GM18861 (cell line): ENCODE results near the gene RILPL1.
"Not testable (repeated sequence)": the region's sequence is repeated elsewhere in the genome, so short reads cannot be mapped to it uniquely, and the experiment has no call there.

Experiments
- ATAC-seq: cut with Tn5 transposase; IDR thresholded peaks from one replicate; pipeline ENCODE4 v1.9.1; 2021; ENCODE audit not compliant: unreplicated experiment

RILPL1 gene

DNA sequence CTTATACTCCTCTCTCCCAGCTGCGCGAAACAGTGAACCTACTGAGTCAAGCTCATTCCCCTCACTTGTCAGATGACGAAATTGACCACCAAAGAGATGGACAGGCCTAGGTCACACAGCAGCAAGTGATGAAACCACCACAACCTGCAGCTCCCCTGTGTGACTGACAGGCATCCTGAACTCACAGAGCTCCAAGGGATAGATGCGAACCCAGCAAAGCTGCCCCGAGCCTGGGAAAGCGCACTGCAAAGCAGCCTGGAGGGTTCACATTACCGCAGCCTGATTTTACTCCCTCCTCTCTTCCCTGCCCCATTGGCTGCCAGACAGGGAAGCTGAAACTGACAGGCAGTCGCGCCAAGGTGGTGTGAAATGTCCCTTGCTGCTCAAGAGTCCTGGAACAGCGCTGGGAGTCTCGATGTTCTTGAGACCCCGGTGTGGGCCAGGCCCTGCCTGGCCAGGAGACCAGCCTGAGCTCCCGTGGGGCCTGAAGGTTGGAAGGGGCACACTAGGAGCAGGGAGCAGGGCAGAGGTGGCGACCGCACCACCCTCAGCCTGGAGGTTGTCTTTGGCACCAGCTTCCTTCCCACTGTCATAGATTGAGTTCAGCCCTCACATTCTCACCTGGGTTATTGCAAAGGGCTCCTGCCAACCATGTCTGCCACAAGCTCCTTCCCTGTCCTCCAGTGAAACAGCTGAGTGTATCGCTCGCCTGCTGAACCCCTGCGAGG, 39.2 kb downstream of the RILPL1 start:
- ATAC-seq = no peak

DNA sequence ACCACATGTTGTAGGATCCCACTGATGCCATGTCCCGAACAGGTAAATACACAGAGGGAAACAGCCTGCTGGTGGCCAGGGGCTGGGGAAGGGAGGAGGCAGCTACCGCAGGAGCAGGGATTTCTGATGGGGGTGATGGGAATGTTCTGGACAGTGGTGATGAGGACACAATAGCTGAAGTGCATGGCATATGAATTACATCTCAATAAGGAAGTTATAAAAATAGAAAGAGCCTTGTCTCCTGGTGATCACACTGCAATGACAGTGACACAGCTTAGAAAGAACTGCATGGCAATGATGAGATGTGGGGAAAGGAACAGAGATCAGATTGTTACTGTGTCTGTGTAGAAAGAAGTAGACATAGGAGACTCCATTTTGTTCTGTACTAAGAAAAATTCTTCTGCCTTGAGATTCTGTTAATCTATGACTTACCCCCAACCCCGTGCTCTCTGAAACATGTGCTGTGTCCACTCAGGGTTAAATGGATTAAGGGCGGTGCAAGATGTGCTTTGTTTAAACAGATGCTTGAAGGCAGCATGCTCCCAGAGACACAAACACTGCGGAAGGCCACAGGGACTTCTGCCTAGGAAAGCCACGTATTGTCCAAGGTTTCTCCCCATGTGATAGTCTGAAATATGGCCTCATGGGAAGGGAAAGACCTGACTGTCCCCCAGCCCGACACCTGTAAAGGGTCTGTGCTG, 41.0 kb downstream of the RILPL1 start:
- not testable (repeated sequence) for ATAC-seq

DNA sequence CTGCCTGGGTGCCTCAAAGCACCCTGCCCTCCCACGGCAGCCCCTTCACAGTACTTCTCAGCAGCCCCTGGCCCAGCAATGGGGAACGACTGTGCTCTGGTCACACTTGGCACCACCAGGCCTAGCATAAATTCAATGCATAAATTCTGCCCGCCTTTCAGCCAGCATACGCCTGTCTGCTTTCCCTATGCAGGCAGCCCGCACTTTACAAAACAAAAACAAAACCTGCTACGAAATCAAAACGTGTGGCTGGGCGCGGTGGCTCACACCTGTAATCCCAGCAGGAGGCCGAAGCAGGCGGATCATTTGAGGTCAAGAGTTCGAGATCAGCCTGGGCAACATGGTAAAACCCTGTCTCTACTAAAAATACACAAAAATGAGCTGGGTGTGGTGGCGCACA, 42.0 kb downstream of the RILPL1 start:
- ATAC-seq = no peak

DNA sequence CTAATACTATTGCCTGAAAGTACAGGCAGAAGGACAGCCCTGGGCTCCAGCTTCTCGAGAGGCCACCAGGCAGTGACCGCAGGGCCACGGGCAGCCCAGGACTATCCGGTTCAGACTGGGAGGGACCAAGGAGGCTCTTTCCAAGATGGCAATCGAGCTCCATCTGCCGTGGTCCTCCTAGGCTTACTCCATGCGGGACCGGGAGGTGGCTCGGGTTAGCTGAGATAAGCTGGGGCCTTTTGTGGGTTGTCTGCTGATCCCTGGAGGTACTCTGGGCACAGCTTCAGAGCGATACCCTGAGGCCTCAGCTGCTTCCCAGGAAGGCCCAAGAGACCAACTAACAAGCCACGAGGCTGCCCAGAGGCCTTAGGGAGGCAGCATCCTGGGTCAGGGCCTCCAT, 42.5 kb downstream of the RILPL1 start:
- no peak for ATAC-seq

DNA sequence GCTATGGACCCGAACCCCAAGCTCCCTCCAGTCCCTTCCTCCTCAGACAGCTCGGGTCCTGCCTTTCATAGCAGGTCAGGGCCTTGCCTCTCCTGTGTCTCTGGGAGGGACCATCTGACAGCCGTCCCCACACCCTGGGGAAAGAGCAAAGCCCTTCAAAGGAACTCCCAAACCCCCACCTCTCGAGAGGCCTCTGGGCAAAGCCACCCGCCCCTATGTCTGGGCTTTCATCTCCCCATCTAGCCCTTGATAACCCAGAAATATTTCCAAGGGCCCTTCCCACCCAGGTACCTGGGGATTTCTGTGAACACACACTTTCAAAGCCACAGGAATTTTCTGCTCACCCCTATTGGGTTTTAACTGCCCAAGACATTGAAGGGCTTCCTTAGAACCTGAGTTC, 43.4 kb downstream of the RILPL1 start:
- ATAC-seq = no peak

DNA sequence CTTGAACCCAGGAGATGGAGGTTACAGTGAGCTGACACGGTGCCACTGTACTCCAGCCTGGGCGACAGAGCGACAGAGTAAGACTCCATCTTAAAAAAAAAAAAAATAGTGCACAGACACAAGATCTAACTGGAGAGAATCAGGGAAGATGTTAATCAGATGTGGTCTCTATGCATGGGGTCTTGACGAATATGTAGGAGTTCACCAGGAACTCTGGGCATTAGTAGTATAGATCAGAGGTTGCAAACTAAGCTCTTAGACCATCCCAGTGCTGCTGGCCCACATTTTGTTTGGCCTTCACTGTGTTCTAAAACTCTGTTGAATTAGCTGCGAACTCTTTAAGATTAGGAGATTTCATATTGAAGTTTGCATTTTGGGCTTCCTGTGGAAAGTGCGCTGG, 43.9 kb downstream of the RILPL1 start:
- ATAC-seq = no peak

DNA sequence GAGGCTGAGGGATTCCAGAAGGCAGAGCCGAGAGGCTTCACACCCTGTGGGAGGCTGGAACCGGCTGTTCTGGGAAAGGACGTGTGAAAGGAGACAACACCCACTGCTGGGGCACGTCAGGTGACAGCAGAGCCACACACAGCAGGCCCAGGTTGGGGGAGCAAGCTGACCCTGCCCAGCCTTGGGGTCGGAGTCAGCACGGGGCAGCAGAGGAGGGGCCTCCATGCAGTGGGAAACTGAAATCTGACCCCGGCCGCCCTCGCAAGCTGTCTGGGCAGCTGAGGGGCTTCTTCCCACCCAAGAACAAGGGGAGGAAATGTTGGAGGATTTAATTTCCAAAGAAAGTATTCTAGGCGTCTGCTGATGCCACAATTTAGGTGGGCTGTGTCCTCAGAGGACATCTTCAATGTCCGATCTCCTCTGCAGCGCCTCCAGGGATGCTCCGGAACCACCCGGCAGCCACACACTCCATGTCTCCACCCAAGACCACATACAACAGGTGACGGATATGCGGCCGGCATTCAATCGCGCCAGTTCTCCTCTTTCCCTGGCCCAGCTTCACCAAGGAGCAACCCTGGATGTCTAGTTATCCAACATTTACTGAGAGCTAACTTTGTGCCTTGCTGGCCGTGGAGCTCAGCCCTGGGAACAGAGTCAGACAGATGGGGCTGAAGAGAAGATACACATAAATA, 44.8 kb downstream of the RILPL1 start:
- no peak for ATAC-seq

DNA sequence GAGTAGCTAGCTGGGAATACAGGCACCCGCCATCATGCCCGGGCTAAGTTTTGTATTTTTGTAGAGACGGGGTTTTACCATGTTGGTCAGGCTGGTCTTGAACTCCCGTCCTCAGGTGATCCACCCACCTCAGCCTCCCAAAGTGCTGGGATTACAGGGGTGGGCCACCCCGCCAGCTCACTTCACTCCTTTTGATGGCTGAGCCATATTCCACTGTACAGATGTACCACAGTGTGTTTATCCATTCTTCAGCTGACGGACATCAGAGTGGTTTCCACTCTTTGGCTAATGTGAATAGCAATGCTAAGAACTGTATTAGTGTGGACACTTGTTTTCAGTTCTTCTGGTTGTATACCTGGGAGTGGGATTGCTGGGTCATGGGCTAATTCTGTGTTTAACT, 46.1 kb downstream of the RILPL1 start:
- no peak for ATAC-seq

DNA sequence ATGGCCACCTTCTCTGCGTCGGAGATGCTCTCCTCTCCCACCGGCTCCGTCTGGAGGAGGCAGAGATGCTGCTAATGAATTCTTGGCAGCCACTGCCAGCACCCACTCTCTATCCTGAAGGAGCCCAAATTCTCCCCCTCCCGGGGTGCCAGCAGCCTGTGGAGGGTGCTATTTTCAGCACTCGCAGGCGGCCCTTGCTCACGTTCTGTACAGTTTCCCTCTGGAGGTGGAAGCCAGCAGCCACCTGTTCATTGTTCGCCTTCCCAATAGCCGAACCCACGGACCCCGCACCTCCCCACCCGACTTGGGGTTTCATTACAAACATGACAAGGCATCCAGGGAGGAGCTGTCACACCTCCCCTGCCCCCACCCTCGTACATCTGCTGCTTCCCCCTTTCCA, 47.8 kb downstream of the RILPL1 start:
- ATAC-seq = no peak

DNA sequence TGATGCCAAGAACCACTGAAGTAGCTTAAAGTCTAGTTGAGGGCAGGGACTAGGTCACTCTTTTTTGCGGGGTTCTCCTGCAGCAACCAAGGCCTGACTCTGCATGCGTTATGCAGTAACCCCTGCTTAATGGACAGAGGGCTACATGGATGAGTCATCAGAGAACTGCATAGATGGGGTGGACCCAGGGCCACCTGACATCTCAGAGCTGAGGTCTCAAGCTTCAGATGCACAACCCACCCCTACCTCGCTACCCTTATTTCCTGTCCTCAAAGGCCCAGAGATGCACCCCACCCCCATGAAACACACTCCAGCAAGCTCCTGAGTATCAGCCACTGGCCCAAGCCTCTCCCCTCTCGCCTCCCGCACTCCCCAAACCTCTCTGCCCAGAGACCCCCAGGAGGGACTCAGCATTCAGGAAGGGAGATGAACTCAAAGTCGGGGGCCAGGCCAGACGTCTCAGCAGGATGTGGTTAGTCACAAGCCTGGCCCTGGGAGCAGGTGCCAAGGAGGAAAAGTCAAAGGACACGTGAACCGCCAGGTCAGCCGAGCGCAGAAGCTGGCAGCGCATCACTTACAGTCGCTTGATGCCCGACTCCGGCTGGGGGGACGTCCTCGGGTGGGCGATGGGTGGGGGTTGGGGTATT, 49.8 kb downstream of the RILPL1 start:
- no peak for ATAC-seq

DNA sequence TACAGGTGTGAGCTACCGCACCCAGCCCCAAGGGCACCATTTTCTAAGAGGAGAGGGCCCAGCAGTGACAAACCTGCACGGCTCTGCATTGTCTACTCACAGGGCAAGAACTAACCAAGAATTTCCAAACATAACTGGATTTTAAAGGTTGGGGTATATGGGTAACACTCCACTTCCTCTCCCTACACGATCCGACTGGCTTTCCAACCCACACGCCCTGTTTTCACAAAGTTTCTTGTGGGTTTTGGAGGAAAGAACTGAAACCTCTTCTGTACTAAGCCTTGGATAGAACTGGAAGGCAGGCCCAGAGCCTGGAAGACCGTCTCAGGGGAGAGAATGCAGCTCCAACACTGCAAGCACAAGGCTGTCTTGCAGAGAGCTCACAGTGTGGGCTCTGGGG, 50.6 kb downstream of the RILPL1 start:
- ATAC-seq = no peak

DNA sequence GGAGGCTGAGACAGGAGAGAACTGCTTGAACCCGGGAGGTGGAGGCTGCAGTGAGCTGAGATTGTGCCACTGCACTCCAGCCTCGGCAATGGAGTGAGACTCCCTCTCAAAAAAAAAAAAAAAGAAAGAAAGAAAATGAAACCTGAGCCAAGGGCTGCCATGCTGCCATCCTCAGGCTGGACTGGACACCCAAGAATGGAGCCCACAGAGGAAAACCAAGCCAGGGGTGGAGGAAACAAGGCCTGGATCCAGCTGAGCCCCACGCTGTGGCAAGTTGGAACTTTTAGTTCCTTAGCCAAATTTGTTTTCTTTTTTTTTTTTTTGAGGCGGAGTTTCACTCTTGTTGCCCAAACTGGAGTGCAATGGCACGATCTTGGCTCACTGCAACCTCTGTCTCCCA, 52.3 kb downstream of the RILPL1 start:
- ATAC-seq = not testable (repeated sequence)

DNA sequence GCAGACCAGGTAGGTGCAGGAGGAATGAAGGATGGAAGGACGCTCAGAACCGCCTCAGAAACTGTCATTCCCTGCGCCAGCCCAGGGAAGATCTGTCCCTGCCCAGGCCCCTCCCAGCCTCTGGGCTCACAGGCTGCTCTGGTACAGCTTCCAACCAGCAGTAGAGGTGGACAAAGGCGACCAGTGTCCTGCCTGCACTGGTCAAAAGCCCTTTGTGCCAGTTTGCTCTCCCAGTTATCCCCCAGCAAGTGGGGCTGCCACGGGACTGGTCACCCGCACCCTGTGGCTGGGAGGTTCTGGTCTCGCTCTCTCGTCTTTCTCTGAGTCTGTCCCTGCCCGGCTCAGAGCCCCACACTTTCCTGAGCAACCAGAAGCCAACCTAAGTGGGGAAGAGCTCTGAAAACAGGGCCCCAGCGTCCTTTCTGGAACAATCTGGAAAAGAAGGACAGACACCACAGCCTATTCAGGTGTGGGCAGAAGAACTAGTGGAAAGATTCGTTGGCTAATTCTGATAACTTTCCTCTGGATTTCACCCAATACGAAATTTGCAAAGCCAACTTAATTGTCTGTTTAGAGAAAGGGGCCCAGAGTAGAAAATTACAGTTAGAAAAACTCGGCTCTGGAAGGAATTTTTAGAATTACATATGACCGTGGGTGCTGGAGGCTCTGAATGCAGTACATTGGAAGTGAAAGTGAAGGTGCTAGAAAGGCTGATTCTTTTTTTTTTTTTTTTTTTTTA, 53.9 kb downstream of the RILPL1 start:
- ATAC-seq = no peak

DNA sequence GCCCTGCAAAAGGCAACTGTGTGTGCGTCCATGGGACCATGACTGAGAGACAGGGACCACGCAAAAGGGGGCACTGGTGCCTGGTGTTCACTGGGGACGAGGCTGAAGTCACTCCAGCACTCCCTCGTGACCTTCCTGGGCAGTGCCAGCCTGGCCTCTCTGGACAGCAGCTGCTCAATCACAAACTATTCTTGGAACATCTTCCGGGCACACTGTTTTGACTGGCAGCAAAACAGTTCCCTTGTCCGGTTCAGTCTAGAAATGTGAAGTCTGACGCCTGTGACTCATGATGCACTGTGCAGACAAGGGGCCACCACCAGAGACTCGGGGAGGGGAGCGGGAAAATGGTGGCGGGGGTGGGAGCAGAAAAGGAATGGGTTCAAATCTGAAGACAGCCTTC, 54.8 kb downstream of the RILPL1 start:
- ATAC-seq = no peak

DNA sequence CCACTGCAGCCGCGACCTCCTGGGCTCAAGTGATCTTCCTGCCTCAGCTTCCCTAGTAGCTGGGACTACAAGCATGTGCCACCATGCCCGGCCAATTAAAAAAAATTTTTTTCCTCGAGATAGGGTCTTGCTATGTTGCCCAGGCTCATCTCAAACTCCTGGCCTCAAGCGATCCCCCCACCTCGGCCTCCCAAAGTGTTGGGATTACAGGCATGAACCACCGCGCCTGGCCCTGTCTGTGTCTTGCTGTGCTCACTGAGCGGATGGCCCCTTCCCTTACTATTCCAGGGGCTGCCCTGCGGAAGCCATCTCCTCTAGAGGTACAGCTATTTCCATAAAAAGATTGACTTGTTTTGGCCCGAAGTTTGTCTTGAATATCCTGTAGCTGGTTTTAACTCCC, 55.5 kb downstream of the RILPL1 start:
- ATAC-seq = no peak

DNA sequence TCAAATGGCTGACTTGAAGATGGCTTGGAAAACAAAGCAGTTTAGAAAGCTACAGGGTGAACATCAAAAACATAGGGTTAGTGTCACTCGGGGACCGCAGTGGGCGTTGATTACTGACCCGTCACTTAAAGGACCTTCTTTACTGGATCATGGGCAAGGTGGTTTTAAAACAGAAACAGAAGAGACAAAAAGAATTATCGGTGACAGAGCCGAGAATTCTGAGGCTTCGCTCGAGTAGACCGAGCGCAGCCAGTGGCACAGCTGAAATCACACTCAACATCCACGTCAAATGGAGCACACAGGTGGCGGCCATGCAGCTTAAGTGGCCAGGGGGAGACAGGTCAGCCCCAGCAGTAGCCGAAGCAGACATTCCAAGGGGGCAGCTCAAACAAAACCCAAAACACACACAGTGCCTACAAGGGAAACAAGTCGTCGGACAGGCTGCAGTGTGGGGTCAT, 58.2 kb downstream of the RILPL1 start:
- no peak for ATAC-seq

DNA sequence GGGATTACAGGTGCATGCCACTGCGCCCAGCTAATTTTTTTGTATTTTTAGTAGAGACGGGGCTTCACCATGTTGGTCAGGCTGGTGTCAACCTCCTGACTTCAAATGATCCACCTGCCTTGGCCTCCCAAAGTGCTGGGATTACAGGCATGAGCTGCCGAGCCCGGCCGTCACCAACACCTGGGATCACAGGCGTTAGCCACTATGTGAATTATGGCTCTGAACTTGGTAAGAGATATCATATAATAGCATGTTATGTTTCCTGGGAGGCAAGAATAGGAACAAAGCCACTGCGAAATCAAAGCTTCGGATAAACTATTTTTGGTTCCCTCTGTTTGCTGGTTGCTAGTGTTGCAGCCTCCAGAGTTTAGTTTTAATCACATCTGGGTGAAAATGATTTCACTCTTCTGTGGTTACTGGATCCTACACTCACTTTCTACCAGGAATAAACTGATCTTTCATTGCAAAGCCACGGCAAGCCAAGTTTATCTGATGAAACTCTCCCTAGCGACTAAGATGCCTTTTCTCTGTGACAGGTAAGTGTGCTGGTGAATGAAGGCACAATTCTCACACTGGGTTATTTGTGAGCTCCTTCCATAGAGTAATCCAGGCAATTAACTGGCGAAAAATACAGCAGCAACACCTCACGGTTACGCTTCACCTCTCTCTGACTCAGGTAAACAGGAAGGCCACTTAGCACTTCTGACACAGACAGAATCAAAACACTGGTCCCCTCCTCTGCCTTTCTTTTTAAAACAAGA, 58.9 kb downstream of the RILPL1 start:
- ATAC-seq = no peak

DNA sequence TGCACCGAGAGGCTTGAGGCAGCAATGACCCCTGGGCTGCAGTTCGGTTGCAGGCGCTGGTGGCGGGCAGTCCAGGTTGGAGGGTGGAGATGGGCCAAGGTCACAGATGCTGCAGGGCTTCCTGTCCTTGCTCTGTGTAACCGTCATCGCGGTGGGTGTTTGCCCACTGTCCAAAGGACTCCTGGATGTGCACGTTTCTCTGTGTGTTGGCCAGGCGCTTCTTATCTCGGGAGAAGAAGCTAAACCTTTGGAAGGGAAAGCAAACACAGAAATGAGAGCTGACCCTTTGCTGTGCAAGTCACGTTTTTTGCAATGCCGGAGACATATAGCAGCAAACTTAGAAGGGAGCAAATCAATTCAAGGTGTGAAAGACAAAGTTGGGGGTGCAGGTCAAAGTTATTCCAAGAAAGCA, 61.1 kb downstream of the RILPL1 start:
- no peak for ATAC-seq

DNA sequence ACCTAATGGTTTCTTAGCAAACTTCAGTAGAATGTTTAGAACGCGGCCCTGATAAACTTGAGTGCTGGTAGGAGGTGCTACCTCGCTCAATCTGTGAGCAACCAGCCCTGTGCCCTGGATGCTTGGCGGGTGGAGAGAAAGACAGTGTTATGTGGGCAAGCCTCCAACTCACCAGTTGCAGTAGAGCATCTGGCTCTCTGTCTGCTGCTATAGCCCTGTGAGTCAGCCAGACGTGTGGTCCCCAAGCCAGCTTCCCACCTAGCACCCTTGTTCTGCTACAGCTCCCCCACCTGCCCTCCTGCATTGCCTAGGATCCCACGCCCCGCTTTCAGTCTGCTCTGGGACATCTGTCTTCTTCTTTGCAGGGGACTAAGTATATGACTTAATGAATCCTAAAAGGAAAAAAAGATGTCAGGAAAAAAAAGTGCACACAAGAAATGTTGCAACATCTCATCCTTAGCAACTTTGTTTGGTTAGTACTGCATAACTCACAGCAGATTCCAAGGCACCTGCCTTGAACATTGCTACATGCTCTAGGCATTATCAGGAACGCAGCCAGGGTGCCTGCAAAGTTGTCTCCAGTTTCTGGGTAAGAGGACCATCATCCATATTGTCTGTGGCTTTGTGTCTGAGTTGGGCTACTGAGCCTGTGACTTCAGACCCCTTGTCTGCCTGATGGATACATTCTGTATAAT, 62.0 kb downstream of the RILPL1 start:
- no peak for ATAC-seq

DNA sequence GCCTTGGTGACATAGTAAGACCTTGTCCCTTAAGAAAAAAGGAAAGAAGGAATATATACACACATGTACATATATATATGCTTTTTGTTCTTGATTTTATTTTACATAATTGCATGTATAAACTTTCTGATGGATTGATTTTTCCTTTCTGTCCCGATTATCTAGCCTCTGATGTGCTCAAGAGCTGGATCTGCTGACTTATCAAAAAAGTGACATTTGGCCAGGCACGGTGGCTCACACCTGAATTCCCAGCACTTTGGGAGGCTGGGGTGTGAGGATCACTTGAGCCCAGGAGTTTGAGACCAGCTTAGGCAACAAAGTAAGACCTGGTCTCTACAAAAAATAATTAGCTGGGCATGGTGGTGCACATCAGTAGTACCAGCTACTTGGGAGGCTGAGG, 63.5 kb downstream of the RILPL1 start:
- ATAC-seq = no peak
